ENCODE data around the gene PTTG1IP. TPM values are rescaled to one million over a fixed set of nuclear protein-coding genes. Genes with fewer than 3 reads are reported as not detected.

The PTTG1IP gene
- total RNA-seq, 2 donors from 2014 or later = 284 to 303 TPM

DNA sequence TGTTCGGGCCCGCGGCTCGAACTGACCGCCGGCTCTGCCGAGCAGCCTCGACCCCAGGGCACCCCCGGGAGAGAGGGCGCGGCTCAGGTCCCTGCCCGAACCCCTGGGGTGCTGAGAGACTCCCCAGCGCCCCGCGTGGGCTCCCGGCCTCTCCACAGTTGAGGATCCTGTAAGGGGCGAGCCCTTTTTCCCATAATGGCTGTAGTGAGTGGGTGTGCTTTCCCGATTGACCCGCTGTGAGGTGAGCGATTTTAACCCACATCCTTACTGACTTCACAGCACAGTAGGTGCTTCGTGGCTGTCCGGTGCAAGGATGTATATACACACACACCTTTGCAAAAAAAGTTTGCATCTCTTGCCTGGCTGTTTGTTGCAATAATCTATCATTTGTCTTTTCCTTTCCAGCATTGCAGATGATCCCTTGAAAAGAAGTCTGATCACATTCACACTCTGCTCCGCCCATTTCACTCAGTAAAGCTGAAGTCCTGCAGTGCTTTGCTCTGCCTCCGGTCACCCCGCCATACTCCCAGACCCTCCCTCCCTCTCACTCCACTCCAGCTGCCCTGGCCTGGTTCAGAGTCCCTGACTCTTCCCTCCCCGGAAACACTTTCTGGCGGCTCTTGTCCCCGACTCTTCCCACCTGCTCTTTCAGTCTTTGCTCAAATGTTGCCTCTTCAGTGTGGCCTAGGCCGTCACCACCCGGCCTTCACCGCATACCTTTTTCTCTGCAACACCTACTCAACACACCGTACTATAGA is 70.9 kb downstream of the PTTG1IP start:
- Histone ChIP-seq H3K36me3 (peaks cover 29% of the 10 kb centered on the region), H3K27ac (peak overlapping the region; percentile 72 to 77), H3K4me1 (peaks cover 0 to 30% of the 10 kb centered on the region in 2 donors), H3K4me3 (peak overlapping the region; percentile 71 to 85), H3K9me3 (no peaks in the 10 kb centered on the region), H3K27me3 (no peaks in the 10 kb centered on the region)
- TF ChIP-seq, protein P1, sequence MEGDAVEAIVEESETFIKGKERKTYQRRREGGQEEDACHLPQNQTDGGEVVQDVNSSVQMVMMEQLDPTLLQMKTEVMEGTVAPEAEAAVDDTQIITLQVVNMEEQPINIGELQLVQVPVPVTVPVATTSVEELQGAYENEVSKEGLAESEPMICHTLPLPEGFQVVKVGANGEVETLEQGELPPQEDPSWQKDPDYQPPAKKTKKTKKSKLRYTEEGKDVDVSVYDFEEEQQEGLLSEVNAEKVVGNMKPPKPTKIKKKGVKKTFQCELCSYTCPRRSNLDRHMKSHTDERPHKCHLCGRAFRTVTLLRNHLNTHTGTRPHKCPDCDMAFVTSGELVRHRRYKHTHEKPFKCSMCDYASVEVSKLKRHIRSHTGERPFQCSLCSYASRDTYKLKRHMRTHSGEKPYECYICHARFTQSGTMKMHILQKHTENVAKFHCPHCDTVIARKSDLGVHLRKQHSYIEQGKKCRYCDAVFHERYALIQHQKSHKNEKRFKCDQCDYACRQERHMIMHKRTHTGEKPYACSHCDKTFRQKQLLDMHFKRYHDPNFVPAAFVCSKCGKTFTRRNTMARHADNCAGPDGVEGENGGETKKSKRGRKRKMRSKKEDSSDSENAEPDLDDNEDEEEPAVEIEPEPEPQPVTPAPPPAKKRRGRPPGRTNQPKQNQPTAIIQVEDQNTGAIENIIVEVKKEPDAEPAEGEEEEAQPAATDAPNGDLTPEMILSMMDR (IDR thresholded peaks at IDR 0.05) = no peak
- no peak for DNase-seq (ENCODE audit: low spot score)

DNA sequence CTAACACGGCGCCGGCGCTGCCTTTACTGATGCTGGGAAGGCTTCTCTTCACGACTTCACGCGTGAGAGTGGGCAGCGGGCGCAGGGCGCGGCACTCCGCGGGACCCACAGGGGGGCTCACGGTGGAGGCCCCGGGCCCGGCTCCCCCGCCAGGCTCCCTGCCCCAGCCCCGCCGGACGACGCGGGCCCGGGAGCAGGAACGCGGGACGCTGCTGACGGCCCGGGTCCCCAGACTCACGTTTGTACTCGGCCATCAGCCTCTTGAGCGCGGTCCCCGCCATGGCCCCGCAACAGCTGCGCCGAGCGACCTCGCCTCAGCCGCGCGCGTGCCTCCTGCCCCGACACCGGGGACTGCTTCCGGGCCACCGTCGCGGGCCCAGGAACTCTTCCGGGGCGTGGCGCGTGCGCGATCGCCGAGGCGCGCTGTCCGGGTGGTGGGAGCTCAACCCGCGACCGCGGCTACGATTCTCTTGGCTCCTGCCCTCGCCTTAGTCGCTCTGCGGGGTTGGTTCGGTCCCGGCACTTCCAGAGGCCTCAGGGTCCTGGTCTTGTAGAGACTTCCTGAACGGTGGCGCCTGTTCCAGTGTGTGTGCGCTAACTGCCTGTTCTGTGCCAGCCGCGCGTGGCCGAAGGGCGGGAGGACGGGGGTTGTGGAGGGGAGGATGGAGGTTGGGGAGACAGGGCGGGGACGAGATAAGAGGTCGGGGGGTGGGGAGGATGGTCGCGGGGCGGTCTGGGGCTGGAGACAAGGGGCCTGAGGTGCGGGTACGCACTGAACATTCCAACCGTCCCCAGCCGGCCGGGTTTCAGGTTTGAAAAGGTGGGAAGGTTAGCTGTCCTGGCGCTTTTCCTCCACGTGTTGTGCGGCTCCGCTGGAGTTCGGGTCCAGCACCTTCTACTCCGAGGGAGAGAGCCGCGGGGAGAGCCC is 71.8 kb downstream of the PTTG1IP start, which contains the start of gene UBE2G2:
Gene UBE2G2 (minus strand): TSS at position 353 of the 928 bp plus-strand sequence. CDS start 72 bp downstream, at position 281.
- peak; percentile 73 for DNase-seq (ENCODE audit: low spot score)
- H3K27ac ChIP-seq = peak within 1 kb of the TSS; percentile 72 to 77
- no peaks in the 10 kb centered on the region for H3K27me3 ChIP-seq
- H3K4me3 ChIP-seq = peak within 1 kb of the TSS; percentile 71 to 85
- H3K36me3 ChIP-seq = peaks cover 24% of the 10 kb centered on the region
- H3K4me1 ChIP-seq = peaks cover 0 to 30% of the 10 kb centered on the region in 2 donors
- TF ChIP-seq, protein P1 (IDR thresholded peaks at IDR 0.05) = peak in 1 of 2 donors; percentile 15
- H3K9me3 ChIP-seq = no peaks in the 10 kb centered on the region

- TF ChIP-seq, protein P1 (IDR thresholded peaks at IDR 0.05) = no peak
These were observed 72.5 kb downstream of the PTTG1IP start for GRCh38 chr21:44800971-44801467.

DNA sequence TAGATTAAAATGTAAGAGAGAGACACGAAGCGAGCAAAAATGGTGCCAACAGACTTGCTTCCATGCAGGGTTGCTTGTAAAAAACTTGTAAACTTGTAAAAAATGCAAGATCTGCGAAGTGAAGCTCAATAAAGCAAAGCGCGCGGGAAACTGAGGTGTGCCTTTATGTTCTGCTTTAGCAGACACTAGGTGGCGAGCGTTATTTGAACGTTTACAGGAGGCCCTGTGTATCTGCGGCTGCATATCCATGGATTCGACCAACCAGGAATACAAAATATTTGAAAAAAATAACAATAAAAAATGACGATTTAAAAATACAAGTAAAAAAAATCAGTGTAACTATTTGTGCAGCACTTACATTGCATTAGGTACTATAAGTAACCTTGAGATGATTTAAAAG is 73.4 kb downstream of the PTTG1IP start:
- peak overlapping the region in 1 of 2 donors; percentile 85 for H3K4me3 ChIP-seq
- no peaks in the 10 kb centered on the region for H3K9me3 ChIP-seq
- peaks cover 16% of the 10 kb centered on the region for H3K36me3 ChIP-seq
- no peak overlapping the region for H3K27ac ChIP-seq
- no peak for DNase-seq (ENCODE audit: low spot score)
- TF ChIP-seq, protein P1 (IDR thresholded peaks at IDR 0.05) = peak in 1 of 2 donors; percentile 51
- no peaks in the 10 kb centered on the region for H3K27me3 ChIP-seq
- peaks cover 0 to 33% of the 10 kb centered on the region in 2 donors for H3K4me1 ChIP-seq

More at GRCh38 chr21:44800971-44801467, 72.5 kb downstream of the PTTG1IP start:
- Histone ChIP-seq H3K4me3 (peak overlapping the region; percentile 71 to 85), H3K27me3 (no peaks in the 10 kb centered on the region), H3K4me1 (peaks cover 0 to 30% of the 10 kb centered on the region in 2 donors), H3K9me3 (no peaks in the 10 kb centered on the region), H3K27ac (peak overlapping the region; percentile 72 to 77), H3K36me3 (peaks cover 24% of the 10 kb centered on the region)
- no peak for DNase-seq (ENCODE audit: low spot score)

GRCh38 chr21:44799646-44800045 is 73.8 kb downstream of the PTTG1IP start:
- Histone ChIP-seq H3K4me1 (peaks cover 0 to 33% of the 10 kb centered on the region in 2 donors), H3K4me3 (no peak overlapping the region), H3K9me3 (no peaks in the 10 kb centered on the region), H3K27ac (no peak overlapping the region), H3K27me3 (no peaks in the 10 kb centered on the region), H3K36me3 (peaks cover 11% of the 10 kb centered on the region)
- TF ChIP-seq, protein P1 (IDR thresholded peaks at IDR 0.05) = no peak
- DNase-seq (ENCODE audit: low spot score) = no peak

Other genes starting within 250 kb of the PTTG1IP start
- not detected for gene KRTAP10-9, start 246.6 kb downstream of the PTTG1IP start, total RNA-seq
- not detected for gene KRTAP10-10, start 236.3 kb downstream of the PTTG1IP start, total RNA-seq
- gene KRTAP10-11, start 227.3 kb downstream of the PTTG1IP start, total RNA-seq = not detected
- gene KRTAP12-4, start 219.0 kb downstream of the PTTG1IP start, total RNA-seq = not detected
- not detected for gene KRTAP12-3, start 215.8 kb downstream of the PTTG1IP start, total RNA-seq
- not detected for gene KRTAP12-2, start 206.8 kb downstream of the PTTG1IP start, total RNA-seq
- not detected for gene KRTAP12-1, start 191.5 kb downstream of the PTTG1IP start, total RNA-seq
- gene KRTAP10-12, start 176.5 kb downstream of the PTTG1IP start, total RNA-seq = not detected
- gene TSPEAR, start 162.1 kb downstream of the PTTG1IP start, total RNA-seq = not detected
- 10 to 100 TPM; 47.5 to 52.5 TPM for gene UBE2G2, start 71.9 kb downstream of the PTTG1IP start, total RNA-seq
- gene SUMO3, start 55.6 kb downstream of the PTTG1IP start, total RNA-seq = 10 to 100 TPM; 59.7 to 74.1 TPM
- 10 to 100 TPM; 16.7 to 63.6 TPM for gene ITGB2, start 47.2 kb upstream of the PTTG1IP start, total RNA-seq
- 10 to 100 TPM; 15.9 to 18.8 TPM for gene SLX9, start 66.3 kb upstream of the PTTG1IP start, total RNA-seq
- 10 to 100 TPM in 1 of 2 donors, 1 to 10 TPM in 1; 7.5 to 10.5 TPM for gene ADARB1, start 200.9 kb upstream of the PTTG1IP start, total RNA-seq